Stimulated activated CD8-positive, alpha-beta memory T cell treated with anti-CD3 and anti-CD28 coated beads, Interleukin-4, amount 100 ng/mL, for 48 hours (primary cell): ENCODE results near the gene FAM180B.
"Not testable (repeated sequence)": the region's sequence is repeated elsewhere in the genome, so short reads cannot be mapped to it uniquely, and the experiment has no call there.

Source experiments
- DNase-seq: peaks from one replicate; pipeline ENCODE4 v3.0.0-alpha.2; 2020

FAM180B gene

GRCh38 chr11:47586098-47586855 lies at the start of gene FAM180B:
Gene FAM180B, plus strand, starts transcription at chr11:47586678. Its CDS starts 91 bp downstream, at chr11:47586769.
- DNase-seq, result no peak

GRCh38 chr11:47536915-47537314 lies 49.6 kb upstream of the FAM180B start:
- DNase-seq, result no peak

- DNase-seq, result no peak
Observed at GRCh38 chr11:47538741-47539565, 47.5 kb upstream of the FAM180B start.

GRCh38 chr11:47539681-47540039 lies 46.8 kb upstream of the FAM180B start:
- no peak for DNase-seq

- DNase-seq, result no peak
Observed at GRCh38 chr11:47541070-47541469, 45.4 kb upstream of the FAM180B start.

- no peak for DNase-seq
Observed at GRCh38 chr11:47545298-47545697, 41.2 kb upstream of the FAM180B start.

- DNase-seq, result not testable (repeated sequence)
Observed at GRCh38 chr11:47546274-47546673, 40.2 kb upstream of the FAM180B start.

GRCh38 chr11:47550288-47551047 lies 36.0 kb upstream of the FAM180B start:
- DNase-seq, result no peak

- DNase-seq, result no peak
Observed at GRCh38 chr11:47551086-47551485, 35.4 kb upstream of the FAM180B start.

- DNase-seq, result no peak
Observed at GRCh38 chr11:47552056-47552565, 34.4 kb upstream of the FAM180B start.

- peak; percentile 92 for DNase-seq
Observed at GRCh38 chr11:47552566-47553405, 33.7 kb upstream of the FAM180B start, which contains the start of gene CELF1. Gene CELF1, minus strand, starts transcription at chr11:47553132. Its CDS starts 53,609 bp downstream, at chr11:47499523.

GRCh38 chr11:47553406-47553743 lies 33.1 kb upstream of the FAM180B start:
- DNase-seq, result no peak

GRCh38 chr11:47557004-47557403 lies 29.5 kb upstream of the FAM180B start:
- DNase-seq, result not testable (repeated sequence)

GRCh38 chr11:47558695-47559094 lies 27.8 kb upstream of the FAM180B start:
- no peak for DNase-seq

- DNase-seq, result no peak
Observed at GRCh38 chr11:47560426-47560825, 26.1 kb upstream of the FAM180B start.

GRCh38 chr11:47562393-47562792 lies 24.1 kb upstream of the FAM180B start:
- not testable (repeated sequence) for DNase-seq

GRCh38 chr11:47564366-47564765 lies 22.1 kb upstream of the FAM180B start:
- DNase-seq, result not testable (repeated sequence)

- no peak for DNase-seq
Observed at GRCh38 chr11:47564933-47565339, 21.5 kb upstream of the FAM180B start.

- peak; percentile 80 for DNase-seq
Observed at GRCh38 chr11:47565340-47566148, 20.9 kb upstream of the FAM180B start, which contains the start of gene PTPMT1. Gene PTPMT1, plus strand, starts transcription at chr11:47565599. Its CDS starts 24 bp downstream, at chr11:47565623.

- peak; percentile 34 for DNase-seq
Observed at GRCh38 chr11:47566149-47566698, 20.3 kb upstream of the FAM180B start.

- DNase-seq, result no peak
Observed at GRCh38 chr11:47569646-47570045, 16.8 kb upstream of the FAM180B start.
